K562 (cell line): ENCODE data around the gene IGFBPL1.

Experiments used
- EZH2 ChIP-seq: IDR thresholded peaks from 2 replicates; pipeline ENCODE4 v1.6.1; 2012; ENCODE audit warnings: low read depth, mild to moderate bottlenecking, inconsistent platforms, low read length, borderline replicate concordance
- MAZ ChIP-seq, 2 experiments: fragments of 450-650 bp in 1 of 2; sonication (generic) in 1 of 2; formaldehyde crosslinking; IDR thresholded peaks in 1 of 2; conservative IDR thresholded peaks in 1 of 2; 2 replicates each; pipeline versions ENCODE4 v1.4.0 to v1.5.0; 2020; ENCODE audit warnings: mild to moderate bottlenecking in 1 of 2, missing genetic modification reagents in 1 of 2
- POLR2A ChIP-seq: fragments of 450-650 bp; conservative IDR thresholded peaks from 2 replicates; pipeline ENCODE4 v1.6.1; 2016
- SOX6 ChIP-seq: fragments of 450-650 bp; IDR thresholded peaks from 2 replicates; pipeline ENCODE4 v1.6.1; 2014; ENCODE audit warnings: mild to moderate bottlenecking
- TCF7 ChIP-seq: sonication (generic); IDR thresholded peaks from 2 replicates; pipeline ENCODE4 v1.6.1; 2016; ENCODE audit warnings: antibody characterized with exemption, borderline replicate concordance
- TF ChIP-seq, protein P1 (sequence below): sonication (generic); formaldehyde crosslinking; IDR thresholded peaks from 2 replicates; pipeline ENCODE4 v1.5.0; 2020; ENCODE audit warnings: missing genetic modification reagents

DNA sequence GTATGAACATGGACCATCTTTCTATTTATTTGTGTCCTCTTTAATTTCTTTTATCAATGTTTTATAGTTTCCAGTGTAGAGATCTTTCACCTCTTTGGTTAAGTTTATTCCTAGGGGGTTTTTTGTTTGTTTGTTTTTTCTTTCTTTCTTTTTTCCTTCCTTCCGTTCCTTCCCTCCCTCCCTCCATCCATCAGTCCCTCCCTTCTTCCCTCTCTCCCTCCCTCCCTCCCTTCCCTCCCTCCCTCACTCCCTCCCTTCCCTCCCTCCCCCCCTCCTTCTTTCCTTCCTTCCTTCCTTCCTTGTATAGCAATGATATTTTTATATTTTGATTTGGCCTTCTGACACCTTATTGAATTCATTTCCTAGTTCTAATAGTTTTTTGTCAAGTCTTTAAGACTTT is 23.4 kb upstream of the IGFBPL1 start:
- TF ChIP-seq SOX6: no peak
- no peak for TF ChIP-seq MAZ (CRISPR knock-in tag; conservative IDR thresholded peaks at IDR 0.05 in 1 of 2, IDR thresholded peaks at IDR 0.05 in 1 of 2)
- TF ChIP-seq TCF7: no peak
- no peak for TF ChIP-seq EZH2
- TF ChIP-seq, protein P1, sequence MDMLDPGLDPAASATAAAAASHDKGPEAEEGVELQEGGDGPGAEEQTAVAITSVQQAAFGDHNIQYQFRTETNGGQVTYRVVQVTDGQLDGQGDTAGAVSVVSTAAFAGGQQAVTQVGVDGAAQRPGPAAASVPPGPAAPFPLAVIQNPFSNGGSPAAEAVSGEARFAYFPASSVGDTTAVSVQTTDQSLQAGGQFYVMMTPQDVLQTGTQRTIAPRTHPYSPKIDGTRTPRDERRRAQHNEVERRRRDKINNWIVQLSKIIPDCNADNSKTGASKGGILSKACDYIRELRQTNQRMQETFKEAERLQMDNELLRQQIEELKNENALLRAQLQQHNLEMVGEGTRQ: no peak
- no peak for TF ChIP-seq POLR2A
